ENCODE data around the gene GAL3ST2.
"Not testable (repeated sequence)": the region's sequence is repeated elsewhere in the genome, so short reads cannot be mapped to it uniquely, and the experiment has no call there.

The GAL3ST2 gene

GRCh38 chr2:241776336-241777169 lies at the start of gene GAL3ST2:
GAL3ST2 (plus strand) TSS chr2:241776822; CDS start chr2:241776956, 134 bp downstream.
- no peak for DNase-seq (ENCODE audit: low spot score)

DNA sequence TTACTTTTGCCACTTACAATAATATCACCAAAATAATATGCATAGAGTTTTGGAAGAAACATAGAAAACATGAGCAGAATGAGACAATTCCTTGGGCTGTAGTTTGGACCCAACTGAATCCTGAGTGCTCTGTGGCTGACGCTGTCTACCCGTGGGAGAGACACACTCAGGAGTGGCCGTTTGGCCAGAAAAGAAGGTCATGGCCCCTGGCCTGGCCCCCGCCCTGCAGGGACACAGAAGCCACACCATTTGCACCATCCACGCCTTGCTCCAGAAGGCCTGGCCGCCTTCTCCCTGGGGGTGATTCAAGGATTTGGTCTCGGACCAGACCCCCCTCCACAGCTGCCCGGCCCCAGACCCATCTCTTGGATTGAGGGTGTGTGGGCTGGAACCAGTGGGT lies 48.6 kb upstream of the GAL3ST2 start:
- DNase-seq (ENCODE audit: low spot score), result no peak

DNA sequence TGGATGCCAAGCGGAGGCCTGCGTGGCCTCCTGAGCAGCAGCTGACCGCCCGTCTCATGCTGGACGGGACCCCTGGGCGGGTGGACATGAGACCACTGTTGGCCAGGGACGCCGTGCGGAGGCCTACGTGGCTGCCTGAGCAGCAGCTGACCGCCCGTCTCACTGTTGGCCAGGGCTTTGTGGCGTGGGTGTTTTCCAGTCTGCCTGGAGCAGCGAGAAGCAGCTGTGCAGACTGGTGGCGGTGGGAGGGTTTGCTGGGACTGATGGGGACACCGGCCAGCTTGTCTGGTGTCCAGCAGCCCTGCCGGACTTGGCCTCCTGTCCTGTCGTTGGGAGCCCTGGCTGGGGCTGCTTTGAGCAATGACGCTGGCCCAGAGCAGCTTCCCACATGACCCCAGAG lies 48.0 kb upstream of the GAL3ST2 start:
- DNase-seq (ENCODE audit: low spot score), result no peak

GRCh38 chr2:241729868-241730267 lies 46.8 kb upstream of the GAL3ST2 start:
- DNase-seq (ENCODE audit: low spot score), result no peak

DNA sequence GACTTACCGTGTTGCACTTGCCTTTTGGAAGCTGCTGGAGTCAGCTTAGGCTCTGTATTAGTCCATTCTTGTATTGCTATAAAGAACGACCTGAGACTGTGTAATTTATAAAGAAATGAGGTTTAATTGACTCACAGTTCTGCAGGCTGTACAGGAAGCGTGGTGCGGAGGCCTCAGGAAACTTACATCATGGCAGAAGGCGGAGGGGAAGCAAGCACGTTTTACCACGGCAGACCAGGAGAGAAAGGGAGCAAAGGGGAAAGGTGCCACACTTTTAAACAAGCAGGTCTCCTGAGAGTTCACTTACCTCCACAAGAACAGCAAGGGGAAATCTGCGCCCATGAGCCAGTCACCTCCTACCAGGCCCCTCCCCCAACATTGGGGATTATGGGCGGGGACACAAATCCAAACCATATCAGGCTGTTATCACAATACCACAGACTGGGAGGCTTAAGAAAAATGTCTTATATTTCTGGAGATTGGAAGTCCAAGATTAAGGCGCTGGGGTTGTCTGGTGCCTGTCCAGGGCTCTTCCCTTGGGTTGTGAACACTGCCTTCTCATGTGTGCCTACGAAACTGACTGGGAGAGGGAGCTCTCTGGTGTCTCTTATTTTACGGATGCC lies 45.8 kb upstream of the GAL3ST2 start:
- no peak for DNase-seq (ENCODE audit: low spot score)

- not testable (repeated sequence) for DNase-seq (ENCODE audit: low spot score)
Observed at GRCh38 chr2:241732513-241733186, 44.0 kb upstream of the GAL3ST2 start.

- DNase-seq (ENCODE audit: low spot score), result no peak
Observed at GRCh38 chr2:241733391-241734207, 43.0 kb upstream of the GAL3ST2 start.

DNA sequence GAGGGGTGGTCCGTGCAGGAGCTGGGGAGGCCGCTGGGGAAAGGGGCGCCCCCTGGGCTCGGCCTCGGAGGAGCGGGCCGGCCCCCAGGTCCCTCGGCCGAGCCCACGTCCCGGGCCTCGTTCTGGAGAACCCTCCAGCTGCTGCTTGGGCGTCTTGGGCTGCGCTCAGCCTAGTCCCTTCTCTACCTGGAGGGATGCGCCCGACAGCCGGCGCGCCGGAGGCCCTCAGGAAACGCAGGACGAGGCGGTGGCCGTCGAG lies 42.5 kb upstream of the GAL3ST2 start:
- DNase-seq (ENCODE audit: low spot score), result no peak

DNA sequence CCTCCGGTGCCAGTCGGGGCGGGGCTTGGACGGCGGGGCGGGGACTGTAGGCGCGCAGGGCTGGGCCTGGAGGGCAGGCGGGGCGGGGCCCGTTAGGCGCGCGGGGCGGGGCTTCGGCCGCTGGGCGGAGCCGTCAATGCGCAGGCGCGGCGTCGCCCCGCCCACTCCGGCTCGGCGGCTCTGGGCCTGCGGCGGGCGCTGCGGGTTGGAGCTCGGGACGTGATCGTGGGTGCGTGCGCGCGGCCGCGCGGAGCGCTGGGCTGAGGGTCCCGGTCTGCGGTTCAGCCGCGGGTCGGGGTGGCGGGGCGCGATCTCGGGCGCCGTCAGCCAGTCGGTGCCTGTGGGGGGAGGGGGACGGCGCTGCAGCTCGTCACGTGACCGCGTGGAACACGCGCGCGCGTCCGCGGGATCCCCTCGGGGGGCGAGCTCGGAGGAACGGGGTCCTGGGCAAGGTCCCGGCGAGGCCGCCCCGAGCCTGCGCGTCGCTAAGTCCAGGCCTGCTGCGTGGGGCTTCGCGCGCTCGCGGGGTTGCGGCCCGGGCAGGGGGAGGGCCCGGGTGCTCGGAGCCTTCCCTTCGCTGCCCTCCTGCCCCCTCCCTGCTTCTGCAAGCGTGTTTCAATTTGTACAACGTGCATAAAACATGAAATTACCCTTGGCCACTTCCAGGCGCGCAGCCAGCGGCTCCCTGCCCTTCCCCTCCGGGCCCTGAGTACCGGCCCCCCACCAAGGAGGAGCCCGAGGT lies 42.0 kb upstream of the GAL3ST2 start, which contains the start of gene D2HGDH:
D2HGDH (plus strand) TSS at position 164 of the 742 bp plus-strand sequence. CDS start 595 bp downstream, outside the sequence.
- DNase-seq (ENCODE audit: low spot score), result peak; percentile 79

- DNase-seq (ENCODE audit: low spot score), result no peak
Observed at GRCh38 chr2:241736111-241736510, 40.5 kb upstream of the GAL3ST2 start.

DNA sequence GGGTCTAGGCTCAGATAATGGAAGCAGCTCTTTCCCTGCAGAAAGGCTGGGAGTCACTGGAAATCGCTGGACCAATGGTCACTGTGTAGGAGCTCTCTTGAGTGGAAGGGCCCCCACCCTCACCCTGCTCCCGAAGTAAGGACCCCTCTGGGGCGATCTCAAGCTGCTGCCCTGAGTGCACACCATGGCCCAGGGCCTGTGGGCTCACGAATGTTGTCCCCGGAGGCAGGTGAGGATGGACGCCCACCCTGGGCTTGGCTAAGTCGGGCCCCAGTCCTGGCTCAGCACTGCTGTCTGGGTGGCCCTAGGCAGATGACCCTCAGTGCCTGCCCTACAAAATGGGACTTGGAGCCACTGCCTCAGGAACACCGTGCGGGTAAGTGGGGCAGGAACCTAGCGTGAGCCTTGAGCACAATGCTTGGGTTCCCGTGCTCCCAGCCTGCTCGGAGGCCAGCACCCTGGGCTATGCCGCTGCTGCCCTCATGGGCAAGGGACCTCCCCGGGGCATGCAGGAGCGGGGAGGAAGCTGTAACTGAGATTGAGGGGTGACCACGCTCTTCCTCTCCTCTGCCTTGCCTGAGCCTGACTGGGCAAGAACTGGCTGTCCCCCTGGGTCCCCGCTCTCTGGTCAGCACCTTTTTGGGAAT lies 38.5 kb upstream of the GAL3ST2 start:
- no peak for DNase-seq (ENCODE audit: low spot score)

GRCh38 chr2:241739177-241739576 lies 37.4 kb upstream of the GAL3ST2 start:
- DNase-seq (ENCODE audit: low spot score), result no peak

- DNase-seq (ENCODE audit: low spot score), result no peak
Observed at GRCh38 chr2:241739651-241740050, 37.0 kb upstream of the GAL3ST2 start.

- no peak for DNase-seq (ENCODE audit: low spot score)
Observed at GRCh38 chr2:241741016-241741415, 35.6 kb upstream of the GAL3ST2 start.

DNA sequence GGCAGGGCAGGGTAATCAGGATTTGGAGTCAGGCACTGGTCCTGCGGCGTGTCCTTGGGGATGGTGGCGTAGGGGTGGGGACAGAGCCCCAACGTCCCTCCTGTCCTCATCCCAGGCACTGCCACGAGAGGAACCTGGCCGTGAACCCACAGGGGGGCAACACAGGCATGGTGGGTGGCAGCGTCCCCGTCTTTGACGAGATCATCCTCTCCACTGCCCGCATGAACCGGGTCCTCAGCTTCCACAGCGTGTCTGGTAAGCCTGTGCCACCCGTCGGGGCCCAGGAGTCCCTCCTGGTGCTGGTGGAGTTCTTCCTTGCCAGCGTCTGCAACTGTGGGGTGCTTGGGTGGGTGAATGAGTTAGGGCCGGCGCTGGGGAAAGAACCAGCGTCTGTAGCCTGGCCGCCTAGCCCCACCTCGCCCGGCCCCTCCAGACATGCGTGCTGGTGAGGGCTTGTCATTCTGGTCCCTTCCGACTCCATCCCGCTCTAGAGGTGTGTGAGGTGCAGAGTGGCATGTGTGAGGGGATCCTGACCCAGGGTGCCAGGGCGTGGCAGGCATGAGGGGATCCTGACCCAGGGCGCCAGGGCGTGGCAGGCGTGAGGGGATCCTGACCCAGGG lies 34.2 kb upstream of the GAL3ST2 start:
- no peak for DNase-seq (ENCODE audit: low spot score)

GRCh38 chr2:241743008-241743407 lies 33.6 kb upstream of the GAL3ST2 start:
- DNase-seq (ENCODE audit: low spot score), result not testable (repeated sequence)

GRCh38 chr2:241743620-241744019 lies 33.0 kb upstream of the GAL3ST2 start:
- no peak for DNase-seq (ENCODE audit: low spot score)

DNA sequence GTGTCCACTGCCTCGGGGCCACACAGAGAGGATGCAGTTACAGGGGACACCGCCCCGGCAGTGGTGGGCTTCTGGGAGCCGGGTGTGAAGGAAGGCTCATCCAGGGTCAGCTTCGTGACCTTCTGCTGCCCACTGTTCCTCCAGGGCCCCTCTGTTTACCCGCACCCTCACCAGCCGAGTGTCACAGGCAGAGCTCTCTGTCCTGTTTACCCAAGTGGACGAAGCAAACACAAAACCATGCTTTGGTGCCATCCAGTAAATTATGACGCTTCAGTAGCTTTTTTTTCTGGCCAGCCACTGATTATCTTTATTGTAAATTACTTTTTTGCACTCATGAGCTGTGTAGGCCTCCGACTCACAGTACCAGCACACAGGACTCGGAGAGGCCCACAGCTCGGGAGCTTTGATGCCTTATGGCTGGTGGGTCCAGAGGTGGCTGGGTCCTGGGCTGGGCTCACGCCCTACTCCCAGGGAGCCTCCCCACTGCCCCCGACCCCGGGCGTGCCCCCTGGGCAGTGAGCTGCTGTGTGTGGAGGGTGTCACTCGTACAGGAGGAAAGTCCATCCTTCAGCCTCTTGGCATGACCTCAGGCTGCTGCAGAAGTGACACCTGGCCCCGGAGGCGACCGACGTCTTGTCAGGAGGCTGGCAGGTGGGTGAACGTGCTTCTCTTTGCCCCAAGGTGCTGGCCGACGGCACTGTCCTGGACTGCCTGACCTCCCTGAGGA lies 32.4 kb upstream of the GAL3ST2 start:
- no peak for DNase-seq (ENCODE audit: low spot score)

DNA sequence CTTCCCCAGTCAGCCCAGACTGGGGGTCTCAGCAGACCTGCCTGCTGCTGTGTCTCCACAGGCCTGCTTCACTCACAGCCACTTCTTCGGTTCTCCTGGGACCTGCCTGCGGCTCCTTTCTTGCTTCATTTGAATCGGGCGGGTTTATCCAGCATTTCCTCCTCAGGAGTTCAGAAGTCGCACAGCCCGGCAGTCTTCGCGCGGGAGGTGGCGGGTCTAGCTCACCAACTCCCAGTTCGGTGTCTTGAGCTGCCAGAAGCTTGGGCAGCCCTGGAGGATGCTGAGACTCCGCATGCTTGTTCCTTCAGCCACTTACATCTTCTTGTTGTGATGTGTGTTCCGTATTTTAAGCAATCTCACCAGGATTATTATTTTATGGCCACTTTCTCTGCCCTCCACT lies 31.3 kb upstream of the GAL3ST2 start:
- no peak for DNase-seq (ENCODE audit: low spot score)

DNA sequence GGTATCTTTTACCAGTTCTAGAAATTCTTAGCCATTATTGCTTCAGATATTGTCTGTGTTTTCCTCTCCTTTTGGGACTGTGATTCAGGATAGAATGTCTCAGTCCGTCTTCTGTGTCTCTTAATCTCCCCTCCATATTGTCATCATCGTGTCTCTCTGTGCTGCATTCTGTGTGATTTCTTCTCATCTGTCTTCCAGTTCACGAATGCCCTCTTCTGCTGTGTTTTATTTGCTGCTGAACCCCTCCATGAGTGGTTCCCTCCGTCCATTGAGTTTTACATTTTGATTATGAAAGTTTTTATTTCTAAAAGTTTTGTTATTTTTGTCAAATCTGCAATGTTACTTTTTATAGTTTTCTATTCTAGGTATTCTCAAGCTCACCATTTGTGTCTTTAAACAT lies 30.5 kb upstream of the GAL3ST2 start:
- no peak for DNase-seq (ENCODE audit: low spot score)

Measured in COLO829 (cell line).